Dermis lymphatic vessel endothelial cell (primary cell): ENCODE measurements around the gene CDH1. TPM values are rescaled to one million over a fixed set of nuclear protein-coding genes. Genes with fewer than 3 reads are reported as not detected.

Source experiments
- total RNA-seq: library from RNA; depleted of rRNA; stranded (reverse); fragments of >200 nt; gene quantifications from 2 replicates; pipeline ENCODE4 v1.2.1, GENCODE V29; 2014

Gene CDH1
- 0.11 TPM in 1 of 2 replicates, not detected in the other for total RNA-seq

DNA sequence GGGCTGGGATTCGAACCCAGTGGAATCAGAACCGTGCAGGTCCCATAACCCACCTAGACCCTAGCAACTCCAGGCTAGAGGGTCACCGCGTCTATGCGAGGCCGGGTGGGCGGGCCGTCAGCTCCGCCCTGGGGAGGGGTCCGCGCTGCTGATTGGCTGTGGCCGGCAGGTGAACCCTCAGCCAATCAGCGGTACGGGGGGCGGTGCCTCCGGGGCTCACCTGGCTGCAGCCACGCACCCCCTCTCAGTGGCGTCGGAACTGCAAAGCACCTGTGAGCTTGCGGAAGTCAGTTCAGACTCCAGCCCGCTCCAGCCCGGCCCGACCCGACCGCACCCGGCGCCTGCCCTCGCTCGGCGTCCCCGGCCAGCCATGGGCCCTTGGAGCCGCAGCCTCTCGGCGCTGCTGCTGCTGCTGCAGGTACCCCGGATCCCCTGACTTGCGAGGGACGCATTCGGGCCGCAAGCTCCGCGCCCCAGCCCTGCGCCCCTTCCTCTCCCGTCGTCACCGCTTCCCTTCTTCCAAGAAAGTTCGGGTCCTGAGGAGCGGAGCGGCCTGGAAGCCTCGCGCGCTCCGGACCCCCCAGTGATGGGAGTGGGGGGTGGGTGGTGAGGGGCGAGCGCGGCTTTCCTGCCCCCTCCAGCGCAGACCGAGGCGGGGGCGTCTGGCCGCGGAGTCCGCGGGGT lies at the start of gene CDH1:
Gene CDH1 (plus strand): TSS at position 247 of the 684 bp plus-strand sequence. CDS start 124 bp downstream, at position 371.

DNA sequence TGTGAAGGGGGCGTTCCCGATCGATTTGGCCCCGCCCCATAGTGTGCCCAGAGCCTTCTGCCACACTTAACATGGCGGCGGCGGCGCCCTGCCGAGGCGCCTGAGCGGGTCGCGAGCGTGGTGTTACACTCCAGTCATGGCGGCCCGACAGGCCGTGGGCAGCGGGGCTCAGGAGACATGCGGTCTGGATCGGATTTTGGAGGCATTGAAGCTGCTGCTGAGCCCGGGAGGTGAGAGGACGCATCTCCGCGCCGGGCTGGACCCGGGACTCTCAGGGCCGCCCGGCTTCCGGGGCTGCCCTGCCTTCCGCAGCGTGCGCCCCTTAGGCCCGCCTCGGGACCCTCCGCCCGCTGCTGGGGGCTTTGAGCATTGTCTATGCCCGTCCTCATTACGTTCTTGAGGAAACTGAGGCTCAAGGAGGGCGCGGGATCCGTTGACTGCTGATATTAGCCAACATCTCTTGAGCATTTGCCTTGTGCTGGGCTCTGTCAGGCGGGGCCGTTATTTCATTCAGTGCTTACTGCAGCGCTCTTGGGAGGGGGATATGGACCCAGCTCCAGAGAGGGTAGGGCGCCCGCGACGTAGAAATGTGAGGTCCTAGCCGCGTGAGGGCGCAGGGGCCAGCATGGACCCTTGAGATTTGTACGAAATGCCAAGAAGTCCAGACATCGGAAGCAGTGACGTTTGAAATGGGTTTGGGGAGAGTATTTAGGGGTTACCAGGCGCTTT lies 106.6 kb downstream of the CDH1 start, which contains the start of gene TANGO6:
Gene TANGO6 (plus strand): TSS at position 50 of the 729 bp plus-strand sequence. CDS start 87 bp downstream, at position 137.

Other genes with a start within 250 kb of the CDH1 start
- gene ZFP90, start 198.0 kb upstream of the CDH1 start, total RNA-seq = 12.6 and 19.6 TPM in 2 replicates
- gene CDH3, start 92.0 kb upstream of the CDH1 start, total RNA-seq = 0.11 TPM in 1 of 2 replicates, not detected in the other
- 16.4 and 18.2 TPM in 2 replicates for gene TANGO6, start 106.2 kb downstream of the CDH1 start, total RNA-seq